OCI-LY7 (cell line): ENCODE results near the gene COPS2.

Experiments
- EZH2phosphoT487 ChIP-seq: fragments of 200-600 bp; sonication (generic); IDR thresholded peaks from 2 replicates; pipeline ENCODE4 v1.6.1; 2018; ENCODE audit warnings: low read depth, borderline replicate concordance, mild to moderate bottlenecking, mixed run types, antibody characterized with exemption, low read length, moderate library complexity, mixed read lengths
- TF ChIP-seq, protein P1 (sequence below): fragments of 200-600 bp; sonication (generic); conservative IDR thresholded peaks from 2 replicates; pipeline ENCODE4 v1.5.1; 2014; ENCODE audit warnings: mild to moderate bottlenecking, antibody characterized with exemption, low read length, moderate library complexity, mixed read lengths

DNA sequence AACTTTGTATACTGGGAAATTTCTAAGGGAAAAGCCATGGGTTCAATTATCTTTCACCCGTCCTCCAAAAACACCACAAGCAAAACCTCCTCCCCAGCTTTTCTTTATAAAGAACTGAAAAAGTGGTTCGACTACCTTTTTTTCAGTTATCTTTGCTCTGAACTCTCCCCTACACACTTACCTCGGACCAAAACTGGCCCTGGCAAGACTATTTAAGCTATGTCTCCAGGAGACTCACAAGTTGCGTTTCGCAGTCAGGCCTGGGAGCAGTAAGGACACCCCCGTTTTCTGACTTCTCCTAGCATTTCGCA, 645 bp downstream of the COPS2 start:
- TF ChIP-seq, protein P1, sequence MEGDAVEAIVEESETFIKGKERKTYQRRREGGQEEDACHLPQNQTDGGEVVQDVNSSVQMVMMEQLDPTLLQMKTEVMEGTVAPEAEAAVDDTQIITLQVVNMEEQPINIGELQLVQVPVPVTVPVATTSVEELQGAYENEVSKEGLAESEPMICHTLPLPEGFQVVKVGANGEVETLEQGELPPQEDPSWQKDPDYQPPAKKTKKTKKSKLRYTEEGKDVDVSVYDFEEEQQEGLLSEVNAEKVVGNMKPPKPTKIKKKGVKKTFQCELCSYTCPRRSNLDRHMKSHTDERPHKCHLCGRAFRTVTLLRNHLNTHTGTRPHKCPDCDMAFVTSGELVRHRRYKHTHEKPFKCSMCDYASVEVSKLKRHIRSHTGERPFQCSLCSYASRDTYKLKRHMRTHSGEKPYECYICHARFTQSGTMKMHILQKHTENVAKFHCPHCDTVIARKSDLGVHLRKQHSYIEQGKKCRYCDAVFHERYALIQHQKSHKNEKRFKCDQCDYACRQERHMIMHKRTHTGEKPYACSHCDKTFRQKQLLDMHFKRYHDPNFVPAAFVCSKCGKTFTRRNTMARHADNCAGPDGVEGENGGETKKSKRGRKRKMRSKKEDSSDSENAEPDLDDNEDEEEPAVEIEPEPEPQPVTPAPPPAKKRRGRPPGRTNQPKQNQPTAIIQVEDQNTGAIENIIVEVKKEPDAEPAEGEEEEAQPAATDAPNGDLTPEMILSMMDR, result no peak
- TF ChIP-seq EZH2phosphoT487, result no peak
